T47D (cell line): ENCODE results near the gene RAD23B.
"Not testable (repeated sequence)": the region's sequence is repeated elsewhere in the genome, so short reads cannot be mapped to it uniquely, and the experiment has no call there.

Experiments used
- DNase-seq, 2 experiments: peaks; one replicate each; pipeline versions ENCODE4 v3.0.0 to v3.0.0-alpha.2; 2011 to 2012; ENCODE audit warnings: low read depth in 1 of 2, low spot score in 1 of 2
- JUND ChIP-seq: IDR thresholded peaks from 2 replicates; pipeline ENCODE4 v1.6.1; 2012; ENCODE audit warnings: low read depth
- in situ Hi-C: cut with HindIII; loops from 2 replicates; pipeline ENCODE4 v1.10.0; 2016; ENCODE audit warnings: low sequenced_read_pairs, low pct_unique_long_range_greater_than_20kb

Gene RAD23B

DNA sequence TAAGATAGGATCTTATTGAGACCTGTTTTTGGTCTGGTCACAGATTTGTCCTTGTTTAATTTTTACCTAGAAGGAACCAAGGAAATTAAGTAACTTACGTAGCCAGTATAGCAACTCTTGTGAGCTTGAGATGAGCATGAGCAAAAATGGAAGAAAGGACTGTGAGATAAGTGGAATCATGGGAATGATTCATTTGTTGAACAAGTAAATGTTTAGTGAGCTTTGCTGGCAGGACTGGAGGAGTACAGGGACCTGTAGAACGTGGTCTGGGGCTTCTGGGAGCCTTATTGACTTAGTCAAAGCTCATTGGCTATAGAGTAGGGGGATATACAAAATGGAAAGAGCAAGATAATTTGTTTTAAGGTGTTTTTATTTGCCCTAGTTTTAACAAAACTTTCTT is 3.0 kb downstream of the RAD23B start:
- TF ChIP-seq JUND = no peak
- in situ Hi-C loops = no loop called here
- DNase-seq = no peak

GRCh38 chr9:107288701-107289100 is 5.6 kb downstream of the RAD23B start:
- in situ Hi-C loops = no loop called here
- DNase-seq = no peak
- TF ChIP-seq JUND = no peak

DNA sequence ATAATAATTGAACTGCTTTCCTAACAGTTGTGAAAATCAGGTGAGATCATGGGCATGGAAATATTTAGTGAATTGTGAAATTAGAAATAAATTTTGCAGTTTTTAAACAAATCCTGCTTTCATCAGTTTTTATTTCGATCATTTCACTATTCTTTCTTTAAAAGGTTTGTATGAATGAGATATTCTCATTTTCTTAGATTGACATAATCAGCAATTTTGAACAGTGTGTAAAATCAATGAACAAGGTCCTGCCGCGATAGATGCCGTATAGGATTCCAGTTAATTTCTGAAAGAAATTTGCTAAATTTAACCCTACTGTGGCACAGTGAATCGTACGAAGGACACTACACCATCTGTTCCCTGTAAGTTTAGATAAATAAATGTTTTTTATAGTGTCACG is 7.5 kb downstream of the RAD23B start:
- no peak for TF ChIP-seq JUND
- in situ Hi-C loops = no loop called here
- no peak for DNase-seq

GRCh38 chr9:107292821-107293542 is 9.9 kb downstream of the RAD23B start:
- no peak for DNase-seq
- in situ Hi-C loops = no loop called here
- no peak for TF ChIP-seq JUND

DNA sequence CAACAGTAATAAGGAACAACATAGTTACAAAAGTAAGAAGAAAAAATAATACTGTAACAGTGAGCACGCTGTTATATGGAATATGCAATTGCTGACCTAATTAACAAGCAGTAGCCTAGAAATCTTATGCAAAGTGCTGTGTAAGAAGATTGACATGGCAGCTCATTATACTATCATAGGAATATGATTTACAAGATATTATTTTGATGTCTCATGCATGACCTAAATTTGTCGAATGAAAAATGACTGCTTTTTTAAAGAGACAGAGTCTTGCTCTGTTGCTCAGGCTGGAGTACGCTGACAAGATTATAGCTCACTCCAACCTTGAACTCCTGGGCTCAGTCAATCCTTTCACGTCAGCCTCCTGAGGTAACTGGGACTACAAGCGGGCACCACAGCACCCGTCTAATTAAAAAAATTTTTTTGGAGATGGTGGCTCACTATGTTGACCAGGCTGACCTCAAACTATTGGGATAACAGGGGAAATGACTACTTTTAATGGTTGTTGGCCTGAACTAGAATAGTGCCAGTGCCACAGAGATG is 10.5 kb downstream of the RAD23B start:
- no peak for TF ChIP-seq JUND
- DNase-seq = no peak
- in situ Hi-C loops = no loop called here

GRCh38 chr9:107294756-107295155 is 11.7 kb downstream of the RAD23B start:
- in situ Hi-C loops = no loop called here
- no peak for DNase-seq
- TF ChIP-seq JUND = no peak

GRCh38 chr9:107295995-107296394 is 12.9 kb downstream of the RAD23B start:
- no peak for DNase-seq
- in situ Hi-C loops = no loop called here
- no peak for TF ChIP-seq JUND

DNA sequence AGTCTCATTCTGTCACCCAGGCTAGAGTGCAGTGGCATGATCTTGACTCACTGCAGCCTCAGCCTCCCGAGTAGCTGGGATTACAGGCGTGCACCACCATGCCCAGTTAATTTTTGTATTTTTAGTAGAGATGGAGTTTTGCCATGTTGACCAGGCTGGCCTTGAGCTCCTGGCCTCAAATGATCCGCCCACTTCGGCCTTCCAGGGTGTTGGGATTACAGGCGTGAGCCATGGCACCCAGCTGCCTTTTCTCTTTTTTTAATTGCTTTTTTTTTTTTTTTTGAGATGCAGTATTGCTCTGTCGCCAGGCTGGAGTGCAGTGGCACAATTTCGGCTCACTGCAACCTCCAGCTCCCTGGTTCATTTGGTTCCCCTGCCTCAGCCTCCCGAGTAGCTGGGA is 13.5 kb downstream of the RAD23B start:
- DNase-seq, in situ Hi-C loops: not testable (repeated sequence)

DNA sequence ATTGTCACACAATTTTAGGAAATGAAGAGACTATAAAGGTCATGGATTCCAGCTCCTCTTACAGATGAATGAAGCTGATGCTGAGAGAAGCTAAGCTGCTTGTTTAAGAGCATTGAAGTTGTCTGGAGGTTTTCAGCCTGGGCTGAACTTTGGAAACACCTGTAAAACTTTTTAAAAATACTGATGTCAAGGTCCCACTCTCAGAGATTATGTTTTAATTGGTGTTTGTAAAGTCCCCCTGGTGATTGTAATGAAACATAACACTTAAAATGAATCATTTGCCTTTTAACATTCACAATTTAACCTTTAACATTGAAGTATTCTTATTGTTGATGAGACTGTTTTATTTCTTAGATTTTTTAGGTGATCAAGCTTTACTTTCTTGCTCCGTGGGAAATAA is 16.4 kb downstream of the RAD23B start:
- in situ Hi-C loops = no loop called here
- DNase-seq = no peak
- no peak for TF ChIP-seq JUND

- DNase-seq = no peak
- in situ Hi-C loops = no loop called here
- TF ChIP-seq JUND = no peak
These were observed 23.2 kb downstream of the RAD23B start for GRCh38 chr9:107306308-107306707.

GRCh38 chr9:107307331-107307730 is 24.3 kb downstream of the RAD23B start:
- no peak for DNase-seq
- in situ Hi-C loops = no loop called here
- no peak for TF ChIP-seq JUND

GRCh38 chr9:107308461-107308860 is 25.4 kb downstream of the RAD23B start:
- no peak for TF ChIP-seq JUND
- in situ Hi-C loops = no loop called here
- no peak for DNase-seq

- no peak for DNase-seq
- no peak for TF ChIP-seq JUND
- in situ Hi-C loops = no loop called here
These were observed 26.2 kb downstream of the RAD23B start for GRCh38 chr9:107309271-107309670.

DNA sequence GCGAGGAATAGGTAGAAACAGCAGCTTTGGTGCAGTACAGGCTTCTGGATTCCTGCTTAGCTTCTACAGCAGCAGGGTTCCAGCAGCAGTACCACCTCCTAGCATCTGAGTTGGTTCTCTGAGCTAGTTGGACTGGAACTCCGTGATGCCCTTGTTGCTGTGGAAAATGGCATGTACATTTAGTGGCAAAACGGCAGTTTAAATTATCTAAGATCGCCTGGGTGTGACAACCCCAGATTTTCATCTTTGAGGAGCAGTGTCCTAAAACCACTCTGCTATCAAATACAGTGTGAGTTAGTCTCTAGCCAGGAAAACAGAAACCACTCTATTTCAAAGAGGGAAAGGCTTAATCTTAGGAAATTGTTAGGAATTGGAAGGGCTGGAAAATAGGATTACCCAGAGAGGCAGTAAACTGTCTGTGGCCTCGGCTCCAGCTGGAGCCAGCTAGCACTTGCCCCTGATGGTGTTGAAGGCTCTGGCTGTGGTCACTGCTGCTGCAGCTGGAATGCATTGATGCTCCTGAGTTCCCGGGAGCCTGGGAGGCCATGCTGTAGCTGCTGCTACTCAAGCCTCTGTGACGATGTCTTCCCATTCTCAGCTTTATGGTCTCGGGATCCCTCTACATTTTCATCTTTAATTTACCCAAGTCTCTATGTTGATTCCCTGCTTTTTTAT is 29.4 kb downstream of the RAD23B start:
- no peak for DNase-seq
- in situ Hi-C loops = no loop called here
- TF ChIP-seq JUND = no peak
